GM12864 (cell line): Measurements from ENCODE around the gene ASB15.

Experiments
- DNase-seq: peaks from one replicate; pipeline ENCODE4 v3.0.0-alpha.2; 2011; ENCODE audit warnings: low read depth
- H3K4me3 ChIP-seq: 2 replicates; pipeline ENCODE4 v1.5.1; 2011; ENCODE audit warnings: mild to moderate bottlenecking, low read depth, low read length, control low read depth
- TF ChIP-seq, protein P1 (sequence below): IDR thresholded peaks from 2 replicates; pipeline ENCODE4 v1.5.1; 2011; ENCODE audit warnings: low read depth, mild to moderate bottlenecking, moderate library complexity, low read length, control low read depth, inconsistent platforms; ENCODE audit errors: missing control alignments

Gene ASB15

DNA sequence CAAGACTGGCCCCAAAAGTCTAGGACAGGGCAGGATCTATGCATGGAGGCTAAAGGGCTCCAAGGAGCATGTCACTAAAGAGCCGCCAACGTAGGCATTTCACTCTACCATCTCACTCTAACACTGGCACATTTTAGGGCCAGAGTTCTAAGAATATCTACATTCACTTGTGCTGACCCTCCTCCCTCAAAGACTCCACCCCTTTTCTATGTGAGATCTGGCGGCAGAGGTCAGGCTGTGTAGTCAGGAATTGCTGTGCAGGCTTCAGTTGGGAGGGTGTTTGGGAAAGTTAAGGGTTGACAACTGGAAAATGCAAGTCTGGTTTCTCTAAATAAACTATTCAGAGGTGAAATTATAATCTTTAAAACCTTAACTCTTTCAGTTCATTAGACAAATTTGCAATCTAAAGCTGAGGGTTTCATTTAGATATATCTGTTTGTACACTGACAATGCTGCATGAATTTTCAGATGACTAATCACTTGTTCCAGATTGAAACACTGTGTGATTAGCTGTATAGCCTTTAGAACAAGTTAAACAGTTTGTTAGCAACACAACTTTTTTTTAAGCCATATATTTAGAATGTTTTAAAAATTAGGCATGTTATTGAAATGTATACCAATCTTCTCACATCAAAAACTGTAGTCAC lies 72.3 kb downstream of the ASB15 start:
- no peak overlapping the region for H3K4me3 ChIP-seq
- TF ChIP-seq, protein P1, sequence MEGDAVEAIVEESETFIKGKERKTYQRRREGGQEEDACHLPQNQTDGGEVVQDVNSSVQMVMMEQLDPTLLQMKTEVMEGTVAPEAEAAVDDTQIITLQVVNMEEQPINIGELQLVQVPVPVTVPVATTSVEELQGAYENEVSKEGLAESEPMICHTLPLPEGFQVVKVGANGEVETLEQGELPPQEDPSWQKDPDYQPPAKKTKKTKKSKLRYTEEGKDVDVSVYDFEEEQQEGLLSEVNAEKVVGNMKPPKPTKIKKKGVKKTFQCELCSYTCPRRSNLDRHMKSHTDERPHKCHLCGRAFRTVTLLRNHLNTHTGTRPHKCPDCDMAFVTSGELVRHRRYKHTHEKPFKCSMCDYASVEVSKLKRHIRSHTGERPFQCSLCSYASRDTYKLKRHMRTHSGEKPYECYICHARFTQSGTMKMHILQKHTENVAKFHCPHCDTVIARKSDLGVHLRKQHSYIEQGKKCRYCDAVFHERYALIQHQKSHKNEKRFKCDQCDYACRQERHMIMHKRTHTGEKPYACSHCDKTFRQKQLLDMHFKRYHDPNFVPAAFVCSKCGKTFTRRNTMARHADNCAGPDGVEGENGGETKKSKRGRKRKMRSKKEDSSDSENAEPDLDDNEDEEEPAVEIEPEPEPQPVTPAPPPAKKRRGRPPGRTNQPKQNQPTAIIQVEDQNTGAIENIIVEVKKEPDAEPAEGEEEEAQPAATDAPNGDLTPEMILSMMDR = no peak
- DNase-seq = no peak

GRCh38 chr7:123674399-123675180 lies 73.0 kb downstream of the ASB15 start:
- TF ChIP-seq, protein P1 = no peak
- no peak overlapping the region for H3K4me3 ChIP-seq
- DNase-seq = no peak

DNA sequence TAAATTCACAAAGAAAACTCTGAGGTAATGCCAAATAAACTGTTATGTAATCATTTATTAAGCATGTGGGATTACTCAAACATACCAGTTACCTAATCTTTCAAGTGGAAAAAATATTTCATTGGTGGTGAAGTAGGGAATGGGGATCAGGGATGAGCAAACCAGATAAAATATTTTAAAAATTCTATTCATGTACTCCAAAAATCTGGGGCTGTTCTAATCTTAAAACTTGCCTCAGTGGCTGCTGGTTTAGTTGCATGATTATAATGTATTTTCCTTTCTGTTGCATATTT lies 73.5 kb downstream of the ASB15 start:
- DNase-seq = no peak
- H3K4me3 ChIP-seq = no peak overlapping the region

GRCh38 chr7:123677061-123677715 lies 75.6 kb downstream of the ASB15 start:
- H3K4me3 ChIP-seq = no peak overlapping the region
- TF ChIP-seq, protein P1 = no peak
- no peak for DNase-seq

More for the DNA sequence above, 73.5 kb downstream of the ASB15 start:
- TF ChIP-seq, protein P1 = no peak

- TF ChIP-seq, protein P1 = no peak
- DNase-seq = no peak
- no peak overlapping the region for H3K4me3 ChIP-seq
These were observed 78.0 kb downstream of the ASB15 start for GRCh38 chr7:123679614-123680013.

DNA sequence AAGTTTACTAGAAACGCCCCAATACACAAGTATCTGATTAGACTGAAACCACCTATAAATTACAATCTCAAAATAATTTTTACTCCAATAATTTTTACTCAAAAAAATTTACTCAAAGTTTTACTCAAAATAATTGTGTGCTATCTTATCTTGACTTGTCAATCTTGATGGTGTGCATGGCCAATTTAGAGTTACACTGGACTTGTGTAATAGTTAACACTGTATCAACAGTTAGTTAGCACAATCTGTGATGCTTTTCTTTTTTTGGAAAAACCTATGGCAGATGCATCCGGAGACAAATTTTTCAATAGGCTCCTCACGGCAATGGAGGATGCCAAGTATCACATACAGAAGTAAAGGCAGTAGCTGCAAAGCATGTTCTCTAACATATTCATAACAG lies 79.0 kb downstream of the ASB15 start:
- no peak for DNase-seq
- TF ChIP-seq, protein P1 = no peak
- H3K4me3 ChIP-seq = no peak overlapping the region
